DMS153 treated with DMSO at 0.1 percent for 48 hours (cell line): ENCODE data around the gene CEP350.
"Not testable (repeated sequence)": the region's sequence is repeated elsewhere in the genome, so short reads cannot be mapped to it uniquely, and the experiment has no call there.

Source experiments
- DNase-seq: peaks from one replicate; lab custom pipeline; 2025; ENCODE audit not compliant: unreplicated experiment; lab: John Stamatoyannopoulos, UW

Gene CEP350

GRCh38 chr1:179950651-179951050, 4.0 kb upstream of the CEP350 start:
- DNase-seq = no peak

- no peak for DNase-seq
Measured at GRCh38 chr1:179951383-179952144, 3.0 kb upstream of the CEP350 start.

- no peak for DNase-seq
Measured at GRCh38 chr1:179952186-179952585, 2.4 kb upstream of the CEP350 start.

GRCh38 chr1:179953974-179954492, 577 bp upstream of the CEP350 start:
- DNase-seq = peak; percentile 83

GRCh38 chr1:179955287-179955680, 674 bp downstream of the CEP350 start:
- DNase-seq = no peak

- DNase-seq = no peak
Measured at GRCh38 chr1:179955731-179956130, 1.1 kb downstream of the CEP350 start.

- no peak for DNase-seq
Measured at GRCh38 chr1:179958359-179958758, 3.7 kb downstream of the CEP350 start.

- not testable (repeated sequence) for DNase-seq
Measured at GRCh38 chr1:179962168-179962567, 7.6 kb downstream of the CEP350 start.

- no peak for DNase-seq
Measured at GRCh38 chr1:179966551-179966950, 11.9 kb downstream of the CEP350 start.

GRCh38 chr1:179968284-179968993, 13.8 kb downstream of the CEP350 start:
- DNase-seq = no peak

GRCh38 chr1:179968994-179969919, 14.6 kb downstream of the CEP350 start:
- no peak for DNase-seq

- DNase-seq = no peak
Measured at GRCh38 chr1:179969962-179970361, 15.4 kb downstream of the CEP350 start.

- DNase-seq = no peak
Measured at GRCh38 chr1:179971563-179972496, 17.2 kb downstream of the CEP350 start.

- no peak for DNase-seq
Measured at GRCh38 chr1:179973198-179974110, 18.8 kb downstream of the CEP350 start.

GRCh38 chr1:179976970-179977651, 22.5 kb downstream of the CEP350 start:
- no peak for DNase-seq

- DNase-seq = no peak
Measured at GRCh38 chr1:179978199-179979079, 23.8 kb downstream of the CEP350 start.

- DNase-seq = no peak
Measured at GRCh38 chr1:179984101-179984500, 29.5 kb downstream of the CEP350 start.
